Activated T-cell treated with anti-CD3 and anti-CD28 coated beads, Interleukin-2, amount 50 U/mL, for 72 hours (primary cell): ENCODE results near the gene AP3B1. TPM values are rescaled to one million over a fixed set of nuclear protein-coding genes. Genes with fewer than 3 reads are reported as not detected.

Source experiments
- ATAC-seq, 2 donors: fragments of 150-1000 bp; cut with Tn5 transposase; replicated peaks in 1 of 2; 2 replicates each; pipeline ENCODE4 v1.10.0; 2021; ENCODE audit warnings: moderate library complexity in 2 of 2, mild to moderate bottlenecking in 1 of 2
- DNase-seq, 2 donors: peaks; one replicate each; pipeline ENCODE4 v3.0.0; 2021 to 2022; ENCODE audit warnings: mixed read lengths in 1 of 2
- H3K27ac Mint-ChIP-seq: one replicate; pipeline ENCODE4 v1.8.0; 2022; ENCODE audit warnings: mild to moderate bottlenecking, moderate library complexity, mixed read lengths
- H3K27me3 Mint-ChIP-seq: one replicate; pipeline ENCODE4 v1.8.0; 2022; ENCODE audit warnings: low read depth, mixed read lengths
- H3K36me3 Mint-ChIP-seq, 2 donors: one replicate each; pipeline ENCODE4 v1.8.0; 2022; ENCODE audit warnings: mixed read lengths in 2 of 2, mild to moderate bottlenecking in 1 of 2; ENCODE audit not compliant: insufficient read depth in 2 of 2
- H3K4me1 Mint-ChIP-seq: one replicate; pipeline ENCODE4 v1.8.0; 2022; ENCODE audit warnings: low read depth, mixed read lengths
- H3K4me3 Mint-ChIP-seq, 2 donors: one replicate each; pipeline ENCODE4 v1.8.0; 2022; ENCODE audit warnings: mild to moderate bottlenecking in 2 of 2, mixed read lengths in 2 of 2, moderate library complexity in 2 of 2
- H3K9me3 Mint-ChIP-seq, 2 donors: one replicate each; pipeline ENCODE4 v1.8.0; 2022; ENCODE audit warnings: mixed read lengths in 2 of 2
- total RNA-seq, 2 donors: library from RNA; stranded (reverse); gene quantifications; one replicate each; pipeline ENCODE4 v1.2.3, GENCODE V29; 2022

AP3B1 gene
- total RNA-seq, 2 donors from 2014 or later = 43.6 to 45.1 TPM

DNA sequence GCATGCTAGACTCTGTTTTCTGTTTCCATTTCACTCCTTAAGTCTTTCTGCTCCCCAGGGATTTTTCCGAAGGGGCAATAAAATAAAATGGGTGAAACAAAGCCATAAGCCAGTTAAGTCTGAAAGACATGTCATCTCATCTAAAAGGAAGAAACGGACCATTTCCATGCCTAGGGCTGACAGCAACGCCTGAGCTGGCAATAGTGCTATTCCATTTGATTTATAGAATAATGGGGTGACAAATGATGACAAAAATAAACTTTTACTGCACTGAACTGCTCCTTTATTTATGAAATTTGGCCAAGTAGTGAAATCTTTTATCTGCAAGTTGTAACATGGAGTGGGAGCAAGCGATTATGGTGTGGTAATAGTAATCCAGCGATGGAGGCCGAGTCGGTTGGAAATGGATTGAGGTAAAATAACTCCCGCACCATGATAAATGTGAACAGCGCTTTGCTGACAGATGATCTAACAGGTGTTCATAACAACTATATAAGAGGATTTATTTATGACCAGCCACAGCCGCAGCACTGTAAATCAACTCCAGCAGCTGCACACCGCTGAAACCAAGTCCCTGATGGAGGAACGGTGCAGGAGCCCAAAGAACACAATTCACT is 298.6 kb downstream of the AP3B1 start:
- ATAC-seq (no peak), DNase-seq (no peak)
- no peaks in the 10 kb centered on the region for H3K27me3 Mint-ChIP-seq
- H3K4me1 Mint-ChIP-seq = no peaks in the 10 kb centered on the region
- no peaks in the 10 kb centered on the region for H3K9me3 Mint-ChIP-seq
- no peaks in the 10 kb centered on the region for H3K36me3 Mint-ChIP-seq
- H3K27ac Mint-ChIP-seq = no peak overlapping the region
- no peak overlapping the region for H3K4me3 Mint-ChIP-seq

DNA sequence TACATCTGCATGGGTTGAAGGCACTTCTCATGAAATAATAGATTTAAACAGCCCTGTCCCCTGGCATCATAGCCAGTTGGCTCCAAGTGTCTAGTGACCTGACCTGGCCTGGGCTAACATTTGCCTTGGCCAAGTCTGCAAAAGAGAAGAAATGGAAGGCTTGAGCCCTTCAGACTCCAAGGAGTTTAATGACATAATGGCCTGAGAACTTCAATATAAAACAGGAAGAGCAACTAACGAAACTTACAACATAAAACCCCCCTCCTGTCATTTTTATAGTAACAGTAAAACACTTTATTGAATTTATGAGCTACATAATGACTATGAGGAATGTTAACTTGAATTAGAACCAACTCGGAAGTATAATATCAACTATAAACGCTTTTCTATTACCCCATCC is 299.6 kb downstream of the AP3B1 start:
- Mint-ChIP-seq H3K36me3 (no peaks in the 10 kb centered on the region), H3K4me1 (no peaks in the 10 kb centered on the region), H3K27me3 (no peaks in the 10 kb centered on the region), H3K9me3 (no peaks in the 10 kb centered on the region), H3K27ac (no peak overlapping the region), H3K4me3 (no peak overlapping the region)
- DNase-seq = no peak
- no peak for ATAC-seq

DNA sequence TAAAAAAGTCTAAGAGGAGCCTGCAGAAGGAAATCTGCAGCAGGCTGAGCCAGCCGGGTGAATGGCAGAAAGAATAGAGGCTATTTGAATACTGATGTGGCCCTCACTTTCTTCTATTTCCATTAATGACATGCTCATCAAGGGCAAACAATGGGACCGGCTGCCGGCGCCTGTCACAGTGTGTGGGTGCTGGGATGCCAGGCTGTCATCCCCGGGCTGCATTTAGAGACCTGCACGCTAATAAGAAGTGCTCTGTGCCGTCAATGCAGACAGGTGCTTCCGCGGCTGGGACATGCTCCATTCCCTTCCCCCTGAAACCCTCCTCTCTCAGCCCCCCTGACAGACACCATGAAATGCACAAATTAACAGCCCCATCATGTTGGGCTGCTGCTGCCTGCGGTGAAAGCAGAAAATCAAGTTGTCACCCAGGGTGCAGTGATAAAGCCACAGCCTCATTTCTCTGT is 300.6 kb downstream of the AP3B1 start:
- no peaks in the 10 kb centered on the region for H3K27me3 Mint-ChIP-seq
- DNase-seq (no peak), ATAC-seq (no peak)
- no peak overlapping the region for H3K4me3 Mint-ChIP-seq
- no peaks in the 10 kb centered on the region for H3K36me3 Mint-ChIP-seq
- H3K27ac Mint-ChIP-seq = no peak overlapping the region
- no peaks in the 10 kb centered on the region for H3K9me3 Mint-ChIP-seq
- no peaks in the 10 kb centered on the region for H3K4me1 Mint-ChIP-seq

DNA sequence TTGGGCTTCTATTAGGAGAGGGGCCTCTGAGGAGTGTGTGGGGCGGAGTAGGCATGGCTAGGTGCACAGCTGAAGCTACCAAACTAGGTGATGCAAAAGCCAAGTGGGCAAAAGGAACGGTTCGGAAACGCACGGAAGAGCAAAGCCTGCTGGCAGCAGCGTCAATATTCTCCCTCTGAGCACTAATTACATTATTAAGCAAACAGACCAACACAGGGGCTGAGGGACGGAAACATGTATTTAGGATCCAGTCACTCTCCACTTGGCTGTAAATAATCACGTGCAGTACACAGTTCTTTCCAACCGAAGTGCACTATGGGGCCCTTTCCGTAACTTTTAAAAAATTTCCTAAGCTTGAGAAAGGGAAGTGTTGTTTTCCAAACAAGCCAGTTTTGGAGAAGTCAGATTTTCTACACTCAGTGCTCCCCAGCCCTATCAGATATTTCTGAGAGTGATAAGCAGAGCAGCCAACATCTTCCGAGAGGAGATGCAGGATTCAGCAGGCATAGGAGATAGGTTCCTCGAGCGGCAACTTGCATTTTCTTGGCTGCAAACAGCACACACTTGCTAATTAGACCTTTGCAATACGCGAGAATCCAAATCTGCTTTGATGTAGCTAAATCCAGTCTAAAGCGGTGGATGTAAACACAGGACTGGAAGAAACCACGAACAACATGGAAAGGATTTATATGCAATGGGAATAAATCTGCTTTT is 301.2 kb downstream of the AP3B1 start:
- H3K4me1 Mint-ChIP-seq = no peaks in the 10 kb centered on the region
- H3K27me3 Mint-ChIP-seq = no peaks in the 10 kb centered on the region
- ATAC-seq = no peak
- H3K36me3 Mint-ChIP-seq = no peaks in the 10 kb centered on the region
- no peak for DNase-seq
- no peaks in the 10 kb centered on the region for H3K9me3 Mint-ChIP-seq
- no peak overlapping the region for H3K27ac Mint-ChIP-seq
- no peak overlapping the region for H3K4me3 Mint-ChIP-seq

DNA sequence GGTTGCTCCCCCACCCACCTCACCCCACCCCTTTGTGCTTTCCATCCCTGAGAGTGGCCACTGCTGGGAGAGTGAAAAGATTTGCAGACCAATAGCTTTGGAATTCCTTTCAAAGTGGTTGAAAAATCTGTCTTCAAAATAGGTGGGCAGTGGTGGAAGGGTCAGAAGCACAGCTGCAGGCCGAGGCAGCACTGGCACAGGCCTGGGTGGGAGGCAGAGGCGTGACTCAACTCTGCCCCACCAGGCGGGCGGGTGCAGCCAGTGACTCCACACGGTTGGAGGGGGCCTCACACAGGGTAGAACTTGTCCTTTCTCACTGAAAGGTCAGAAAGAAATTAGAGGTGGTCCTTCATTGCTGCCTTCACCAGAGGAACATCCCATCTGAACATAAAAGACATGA is 303.4 kb downstream of the AP3B1 start:
- Mint-ChIP-seq H3K4me3 (no peak overlapping the region), H3K9me3 (no peaks in the 10 kb centered on the region), H3K27ac (no peak overlapping the region), H3K27me3 (no peaks in the 10 kb centered on the region), H3K4me1 (no peaks in the 10 kb centered on the region), H3K36me3 (no peaks in the 10 kb centered on the region)
- no peak for DNase-seq
- no peak for ATAC-seq

DNA sequence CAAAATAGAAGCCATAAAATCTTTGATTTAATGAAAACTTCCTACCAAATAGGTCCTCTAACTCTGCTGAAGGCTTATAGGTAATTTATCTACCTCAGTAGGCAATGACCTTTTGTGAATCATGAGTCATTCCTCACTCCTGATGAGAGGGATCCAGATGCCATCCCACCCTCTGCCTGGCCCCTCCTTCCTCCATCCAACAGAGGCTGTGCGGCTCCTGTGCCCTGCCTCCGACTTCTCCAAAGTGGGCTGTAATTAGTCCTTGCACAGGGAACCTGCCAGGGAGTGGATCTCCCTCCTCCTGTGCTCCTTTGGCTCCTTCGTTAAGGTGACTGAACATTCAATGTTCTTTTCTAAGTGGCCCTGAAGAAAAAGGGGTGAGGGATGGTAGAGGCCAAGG is 304.5 kb downstream of the AP3B1 start:
- no peaks in the 10 kb centered on the region for H3K36me3 Mint-ChIP-seq
- ATAC-seq = no peak
- no peak for DNase-seq
- H3K4me3 Mint-ChIP-seq = no peak overlapping the region
- no peak overlapping the region for H3K27ac Mint-ChIP-seq
- no peaks in the 10 kb centered on the region for H3K9me3 Mint-ChIP-seq
- H3K4me1 Mint-ChIP-seq = no peaks in the 10 kb centered on the region
- H3K27me3 Mint-ChIP-seq = no peaks in the 10 kb centered on the region

DNA sequence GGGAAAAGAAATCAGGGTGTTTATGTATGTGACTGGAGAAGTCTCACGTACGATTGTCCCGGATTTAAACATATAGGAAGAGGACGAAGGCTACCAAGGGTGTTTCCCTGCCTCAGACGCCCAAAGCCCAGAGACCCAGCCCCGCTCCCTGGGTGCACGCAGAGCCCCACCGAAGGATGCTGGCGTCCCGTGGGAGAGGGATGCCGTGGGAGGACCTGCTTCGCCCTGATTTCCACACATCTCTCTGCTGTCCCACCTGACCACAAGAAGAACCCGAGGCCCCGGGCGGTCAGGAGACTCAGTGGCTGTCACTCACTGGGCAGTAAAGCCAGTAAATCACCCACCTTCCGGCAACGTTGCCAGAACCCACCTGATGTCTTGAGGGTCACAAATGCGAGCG is 306.5 kb downstream of the AP3B1 start:
- H3K36me3 Mint-ChIP-seq = no peaks in the 10 kb centered on the region
- no peak overlapping the region for H3K27ac Mint-ChIP-seq
- H3K9me3 Mint-ChIP-seq = no peaks in the 10 kb centered on the region
- DNase-seq = no peak
- H3K27me3 Mint-ChIP-seq = no peaks in the 10 kb centered on the region
- no peaks in the 10 kb centered on the region for H3K4me1 Mint-ChIP-seq
- no peak overlapping the region for H3K4me3 Mint-ChIP-seq
- ATAC-seq = no peak

DNA sequence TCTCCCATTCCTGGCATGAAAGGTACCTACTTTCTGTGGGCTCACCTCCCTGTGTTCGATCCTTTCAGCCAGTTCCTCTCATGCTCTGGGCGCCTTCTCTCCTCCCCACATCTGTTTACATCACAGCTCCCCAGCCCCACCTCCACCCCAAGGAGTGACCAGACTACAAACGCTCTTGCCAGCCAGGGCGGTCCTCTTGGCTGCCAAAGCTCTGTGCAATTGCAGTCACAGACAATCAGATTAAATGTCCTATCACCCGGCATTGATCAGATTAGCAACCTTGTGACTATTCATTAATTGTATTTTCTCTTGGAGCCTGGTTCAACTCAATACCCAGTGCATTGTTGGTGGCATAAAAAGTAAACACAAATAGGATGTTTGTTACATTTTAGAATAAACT is 307.2 kb downstream of the AP3B1 start:
- Mint-ChIP-seq H3K27me3 (no peaks in the 10 kb centered on the region), H3K27ac (no peak overlapping the region), H3K9me3 (no peaks in the 10 kb centered on the region), H3K4me3 (no peak overlapping the region), H3K36me3 (no peaks in the 10 kb centered on the region), H3K4me1 (no peaks in the 10 kb centered on the region)
- no peak for ATAC-seq
- no peak for DNase-seq

DNA sequence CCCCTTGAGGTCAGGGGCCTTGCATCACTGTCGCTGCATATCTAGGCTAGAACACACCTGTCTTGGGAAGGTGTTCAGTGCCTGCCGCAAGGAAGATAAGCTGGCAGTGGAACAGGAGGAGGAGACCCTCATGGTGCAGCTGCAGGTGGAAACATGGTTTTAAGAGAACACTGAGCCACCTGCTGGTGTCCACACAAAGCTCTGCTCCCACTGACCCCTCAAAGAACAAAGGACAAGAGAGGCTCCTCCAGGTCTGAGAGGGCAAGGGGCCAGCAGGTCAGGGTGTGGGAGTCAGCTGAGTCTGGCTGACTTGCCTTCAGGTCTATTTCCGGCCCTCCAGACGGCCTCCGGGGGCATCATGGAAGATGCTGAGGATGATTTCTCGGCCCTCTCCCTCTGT is 308.2 kb downstream of the AP3B1 start:
- H3K4me3 Mint-ChIP-seq = no peak overlapping the region
- H3K27ac Mint-ChIP-seq = no peak overlapping the region
- H3K36me3 Mint-ChIP-seq = no peaks in the 10 kb centered on the region
- no peaks in the 10 kb centered on the region for H3K4me1 Mint-ChIP-seq
- H3K9me3 Mint-ChIP-seq = no peaks in the 10 kb centered on the region
- ATAC-seq = no peak
- H3K27me3 Mint-ChIP-seq = no peaks in the 10 kb centered on the region
- DNase-seq = no peak

DNA sequence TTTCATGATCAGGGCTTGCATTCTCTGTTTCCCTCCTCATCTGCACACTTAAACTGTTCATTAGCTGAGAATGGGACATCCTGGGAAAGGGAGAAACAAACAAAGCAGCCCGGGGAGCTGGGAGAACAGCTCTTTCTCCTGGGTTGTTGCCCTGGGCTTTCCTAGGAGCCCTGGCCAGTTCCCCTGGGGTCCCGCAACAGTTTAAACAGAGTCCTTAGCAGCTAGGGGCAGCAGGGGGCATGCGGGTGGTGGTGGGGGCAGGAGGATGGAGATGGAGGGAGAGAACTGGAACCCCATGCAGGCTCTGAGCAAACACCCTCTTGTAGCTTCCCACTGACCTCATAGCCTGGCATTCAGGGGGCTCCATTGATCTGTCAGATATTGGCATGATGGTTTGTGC is 309.3 kb downstream of the AP3B1 start:
- DNase-seq = no peak
- Mint-ChIP-seq H3K9me3 (no peaks in the 10 kb centered on the region), H3K4me1 (no peaks in the 10 kb centered on the region), H3K27me3 (peaks cover 3% of the 10 kb centered on the region), H3K27ac (no peak overlapping the region), H3K36me3 (no peaks in the 10 kb centered on the region), H3K4me3 (no peak overlapping the region)
- ATAC-seq = no peak

DNA sequence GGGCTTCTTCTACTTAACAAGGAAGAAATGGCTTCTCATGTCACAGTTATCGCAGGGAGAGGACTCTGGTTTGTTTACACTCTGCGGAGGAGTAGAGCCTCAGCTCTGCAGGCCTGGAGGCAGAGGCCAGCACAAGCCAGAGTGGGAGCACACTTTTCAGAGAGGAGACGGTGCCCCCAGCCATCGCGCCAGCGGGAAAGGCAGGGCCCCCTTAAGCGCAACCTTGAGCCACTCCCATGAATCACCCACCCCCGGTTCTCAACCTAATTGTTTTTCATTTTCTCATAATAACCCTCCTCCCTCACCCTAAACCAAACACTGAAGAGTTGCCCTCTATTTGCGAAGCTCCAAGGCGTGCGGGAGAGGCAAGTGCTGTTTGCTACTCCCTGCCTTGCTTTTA is 309.9 kb downstream of the AP3B1 start:
- H3K27ac Mint-ChIP-seq = no peak overlapping the region
- H3K4me1 Mint-ChIP-seq = no peaks in the 10 kb centered on the region
- no peaks in the 10 kb centered on the region for H3K36me3 Mint-ChIP-seq
- no peak for ATAC-seq
- peaks cover 9% of the 10 kb centered on the region for H3K27me3 Mint-ChIP-seq
- DNase-seq = no peak
- H3K9me3 Mint-ChIP-seq = no peaks in the 10 kb centered on the region
- no peak overlapping the region for H3K4me3 Mint-ChIP-seq

DNA sequence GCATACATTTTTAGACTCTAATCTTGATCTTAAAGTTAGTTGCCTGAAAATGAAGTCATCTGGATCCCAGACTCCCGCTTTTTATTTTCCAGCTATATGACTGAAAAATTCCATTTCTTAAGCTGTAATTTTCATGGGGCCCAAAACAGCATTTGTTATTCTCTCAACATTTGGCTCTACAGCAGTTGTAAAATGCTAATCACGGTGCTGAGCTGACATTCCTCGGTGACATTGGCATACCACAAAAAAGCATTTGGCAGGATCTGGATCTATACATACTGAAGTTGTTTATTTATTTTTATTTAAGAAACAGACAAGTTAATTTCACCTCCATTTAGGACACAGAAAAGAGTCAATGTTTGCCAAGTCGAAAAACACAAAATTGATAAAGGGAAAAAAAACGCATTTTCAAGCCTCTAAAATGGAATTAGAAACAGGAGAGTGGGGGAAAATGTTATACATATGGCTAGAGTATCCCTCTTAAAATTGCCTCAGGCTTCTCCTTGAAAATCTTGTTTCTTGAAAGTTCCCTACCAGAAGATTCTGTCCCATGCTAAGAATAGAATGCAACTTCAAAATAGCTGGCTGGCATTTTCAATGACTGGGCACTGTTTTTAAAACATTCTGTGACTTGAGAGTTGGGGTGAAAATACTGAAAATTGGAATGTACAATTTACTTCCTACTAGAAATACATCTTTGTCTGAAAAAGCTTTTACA is 310.9 kb downstream of the AP3B1 start:
- H3K4me3 Mint-ChIP-seq = no peak overlapping the region
- H3K4me1 Mint-ChIP-seq = no peaks in the 10 kb centered on the region
- ATAC-seq (no peak), DNase-seq (no peak)
- no peak overlapping the region for H3K27ac Mint-ChIP-seq
- peaks cover 19% of the 10 kb centered on the region for H3K27me3 Mint-ChIP-seq
- H3K9me3 Mint-ChIP-seq = no peaks in the 10 kb centered on the region
- no peaks in the 10 kb centered on the region for H3K36me3 Mint-ChIP-seq

DNA sequence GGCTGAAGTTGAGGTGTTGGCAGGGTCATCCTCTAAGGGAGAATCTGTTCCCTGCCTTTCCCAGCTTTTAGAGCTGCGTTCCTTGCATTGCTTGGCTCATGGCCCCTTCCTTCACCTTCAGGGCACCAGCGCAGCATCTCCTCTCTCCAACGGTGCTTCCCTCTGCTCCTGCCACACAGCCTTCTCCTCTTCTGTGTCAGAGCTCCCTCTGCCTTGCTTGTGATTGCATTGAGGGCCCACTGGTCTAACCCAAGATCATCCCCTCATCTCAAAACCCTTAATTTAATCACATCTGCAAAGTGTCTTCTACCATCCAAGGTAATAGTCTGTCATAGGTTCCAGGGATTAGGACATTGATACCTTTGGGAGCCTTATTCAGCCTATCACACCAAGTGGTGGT is 312.7 kb downstream of the AP3B1 start:
- DNase-seq (no peak), ATAC-seq (no peak)

More for the DNA sequence above, 312.7 kb downstream of the AP3B1 start:
- H3K27me3 Mint-ChIP-seq = peaks cover 32% of the 10 kb centered on the region
- no peak overlapping the region for H3K27ac Mint-ChIP-seq
- no peak overlapping the region for H3K4me3 Mint-ChIP-seq
- H3K4me1 Mint-ChIP-seq = no peaks in the 10 kb centered on the region
- no peaks in the 10 kb centered on the region for H3K36me3 Mint-ChIP-seq
- no peaks in the 10 kb centered on the region for H3K9me3 Mint-ChIP-seq
